HG03565 (cell line): ENCODE results near the gene IMMP2L.
A peak's percentile ranks its signal among the peaks of the same experiment; 100 is the strongest.
"Not testable (repeated sequence)": the region's sequence is repeated elsewhere in the genome, so short reads cannot be mapped to it uniquely, and the experiment has no call there.

Experiments
- ATAC-seq: cut with Tn5 transposase; IDR thresholded peaks from one replicate; pipeline ENCODE4 v1.9.1; 2021; ENCODE audit warnings: mild to moderate bottlenecking, moderate library complexity; ENCODE audit not compliant: unreplicated experiment

Gene IMMP2L

DNA sequence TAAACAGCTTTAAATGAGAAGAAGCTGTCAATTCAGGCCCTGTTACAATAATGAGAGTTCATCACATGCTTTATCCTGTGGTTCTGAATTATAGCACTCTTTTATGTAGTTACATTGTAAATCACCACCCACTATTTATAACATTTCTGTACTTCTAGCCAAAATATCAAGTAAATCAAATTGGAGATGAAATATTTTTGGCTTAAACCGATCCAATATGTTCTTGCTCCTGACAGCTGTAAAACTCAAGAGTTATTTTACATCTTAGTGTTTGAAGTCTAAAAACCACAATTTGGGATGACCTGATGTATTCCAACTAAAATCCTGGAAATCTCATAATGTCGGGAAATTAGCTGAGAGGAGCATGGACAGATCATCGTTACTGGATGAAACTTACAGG, 842.6 kb downstream of the IMMP2L start:
- ATAC-seq: no peak

DNA sequence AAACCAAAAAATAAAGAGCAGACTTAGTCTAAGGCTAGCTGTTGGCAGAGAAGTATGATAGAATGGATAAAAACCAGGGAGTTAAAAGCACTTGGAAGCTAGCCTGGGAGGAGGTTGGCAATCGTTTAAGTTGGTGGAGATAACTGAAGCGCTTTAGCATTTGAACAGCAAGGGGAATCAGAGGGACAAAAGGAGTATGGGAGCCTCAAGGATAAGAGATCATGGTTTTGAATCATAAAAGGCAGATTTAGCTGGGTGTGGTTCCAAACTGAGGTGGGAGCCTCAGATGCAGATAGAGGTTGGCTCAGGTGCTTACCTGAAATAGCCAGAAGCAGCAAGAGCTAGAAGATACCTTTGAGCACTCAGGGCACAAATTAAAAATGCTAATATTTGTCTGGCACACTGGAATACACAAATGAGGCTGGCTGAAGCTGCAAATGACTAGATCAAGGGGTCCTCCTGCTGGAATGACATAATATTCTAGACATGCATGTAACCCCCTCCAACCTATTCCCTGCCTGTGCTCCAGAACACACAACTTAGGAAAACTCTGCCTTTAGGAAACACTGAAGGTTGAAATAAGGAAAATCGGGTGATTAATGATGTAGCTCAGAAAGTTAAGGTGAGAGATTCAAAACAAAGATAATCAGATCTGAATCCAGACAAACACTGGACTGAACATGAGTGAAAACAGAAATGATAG, 843.6 kb downstream of the IMMP2L start:
- no peak for ATAC-seq

DNA sequence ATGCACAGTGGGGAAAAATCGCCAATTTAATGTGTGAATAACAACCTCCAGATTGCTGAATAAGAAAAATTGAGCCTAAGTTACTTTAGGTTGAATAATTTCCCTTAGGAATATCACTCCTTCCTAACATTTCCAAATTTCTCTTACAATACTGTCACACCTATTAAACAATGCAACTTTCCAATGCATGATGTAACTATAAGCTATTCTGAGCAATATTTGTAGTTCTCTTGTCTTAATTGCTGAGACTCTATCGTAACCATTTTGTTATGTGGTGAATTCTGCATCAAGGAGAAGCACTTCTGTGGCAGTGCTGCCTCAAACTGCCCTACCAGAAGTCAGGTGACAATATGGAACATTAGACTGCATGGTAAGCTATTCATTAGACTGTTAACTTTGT, 858.1 kb downstream of the IMMP2L start:
- ATAC-seq: no peak

DNA sequence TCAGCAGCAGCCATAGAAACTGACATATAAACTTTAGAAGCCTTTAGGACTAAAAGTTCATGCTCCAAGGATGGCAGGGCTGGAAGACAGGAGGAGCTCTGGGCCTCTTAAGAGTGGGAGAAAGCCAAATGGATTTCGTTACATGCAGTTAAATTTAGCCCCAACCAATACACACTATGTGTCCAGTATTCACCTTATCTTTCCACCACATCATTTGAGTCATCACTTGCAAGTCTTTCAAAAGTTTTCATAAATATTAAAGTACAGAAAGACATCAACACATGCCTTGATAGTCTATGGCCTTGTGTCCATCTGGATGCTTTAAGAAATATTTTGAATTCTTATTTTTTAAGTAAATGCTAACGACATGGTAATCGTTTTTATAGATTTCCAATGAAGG, 863.7 kb downstream of the IMMP2L start:
- no peak for ATAC-seq

DNA sequence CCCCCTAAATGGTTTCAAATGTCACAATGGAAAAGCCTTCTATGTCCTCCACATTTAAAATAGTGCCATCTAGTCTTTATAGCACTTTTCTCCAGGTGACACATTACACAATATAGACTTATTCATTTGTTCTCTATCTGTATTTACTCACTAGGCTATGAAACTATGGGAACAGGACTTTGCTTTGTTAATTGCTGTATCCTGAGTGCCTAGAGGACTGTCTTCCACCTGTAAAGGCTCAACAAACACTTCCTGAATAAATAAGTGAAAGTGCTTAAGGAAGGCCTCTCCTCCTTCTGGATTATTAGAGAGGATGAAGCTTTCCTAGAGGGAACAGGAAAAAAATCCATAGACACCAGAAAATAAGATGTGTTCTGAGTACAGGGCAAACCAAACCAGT, 868.9 kb downstream of the IMMP2L start:
- ATAC-seq: no peak

DNA sequence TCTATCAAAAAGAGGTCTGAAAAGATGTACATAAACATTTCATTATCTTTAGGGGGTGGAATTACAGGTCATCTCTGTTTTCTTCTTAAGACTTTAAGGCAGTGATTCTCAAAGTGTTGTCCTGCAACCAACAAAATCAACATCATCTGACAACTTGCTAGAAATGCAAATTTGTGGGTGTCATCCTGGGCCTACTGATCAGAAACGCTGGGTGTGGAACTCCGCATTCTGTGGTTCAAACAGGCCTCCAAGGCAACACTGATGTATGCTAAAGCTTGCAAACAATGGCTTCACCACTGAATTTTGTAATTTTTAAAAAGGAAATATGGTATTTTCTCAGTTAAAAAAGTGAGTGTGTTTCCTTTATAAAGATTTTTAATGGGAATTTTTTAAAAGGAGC, 873.4 kb downstream of the IMMP2L start:
- ATAC-seq: no peak

DNA sequence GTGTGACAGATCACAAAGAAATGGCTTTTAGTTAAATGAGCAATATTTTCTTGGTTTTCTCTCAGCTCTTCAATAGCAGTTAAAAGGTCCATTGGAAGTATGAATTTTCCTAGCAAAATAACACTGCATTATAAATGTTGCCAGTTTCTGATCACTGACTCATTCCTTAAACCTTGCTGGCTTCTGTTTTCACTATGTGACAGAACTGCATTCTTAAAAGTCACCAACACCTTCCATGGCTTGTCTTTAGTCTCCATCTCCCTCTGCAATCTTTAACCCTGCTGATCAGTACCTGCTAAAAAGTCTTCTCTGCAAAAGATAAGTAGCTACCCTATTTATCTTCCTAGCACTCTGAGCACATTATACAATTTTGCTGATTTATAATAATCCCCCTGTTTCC, 876.4 kb downstream of the IMMP2L start:
- ATAC-seq: no peak

DNA sequence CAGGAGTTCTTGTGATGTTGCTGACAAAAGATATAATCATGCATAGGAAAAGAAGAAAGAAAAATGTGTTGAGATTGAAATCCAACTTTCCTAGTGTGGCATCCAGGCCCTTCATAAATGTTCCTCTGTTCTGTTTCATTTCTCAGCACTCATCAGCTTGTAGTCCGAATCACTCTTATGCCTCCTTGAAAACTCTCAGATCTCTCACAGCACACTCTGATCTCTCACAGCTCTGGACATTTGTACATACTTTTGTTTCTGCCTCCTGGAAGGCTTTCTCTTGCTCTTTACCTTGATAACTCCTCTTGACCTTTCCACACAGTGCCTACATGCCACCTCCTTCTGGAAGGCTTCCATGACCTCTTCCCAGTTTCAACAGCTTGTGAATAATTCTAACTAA, 880.4 kb downstream of the IMMP2L start:
- no peak for ATAC-seq

DNA sequence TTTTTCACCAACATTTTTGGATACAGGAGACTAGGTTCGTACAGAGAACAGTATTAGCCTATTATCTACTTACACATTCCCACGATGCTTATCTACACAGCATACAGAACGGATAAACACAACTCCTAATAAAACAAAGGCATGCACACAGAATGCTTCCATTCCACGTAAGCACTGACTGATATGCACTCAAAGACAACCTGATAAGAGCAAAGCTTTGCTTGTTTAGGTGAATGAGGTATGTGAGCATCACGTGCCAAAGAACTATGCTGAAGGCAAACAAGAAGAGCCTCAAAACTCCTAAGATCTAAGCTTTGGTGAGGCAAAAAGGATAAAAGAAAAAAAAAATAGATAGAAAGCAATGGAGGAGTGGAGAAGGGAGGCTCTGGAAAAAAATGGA, 884.9 kb downstream of the IMMP2L start:
- no peak for ATAC-seq

DNA sequence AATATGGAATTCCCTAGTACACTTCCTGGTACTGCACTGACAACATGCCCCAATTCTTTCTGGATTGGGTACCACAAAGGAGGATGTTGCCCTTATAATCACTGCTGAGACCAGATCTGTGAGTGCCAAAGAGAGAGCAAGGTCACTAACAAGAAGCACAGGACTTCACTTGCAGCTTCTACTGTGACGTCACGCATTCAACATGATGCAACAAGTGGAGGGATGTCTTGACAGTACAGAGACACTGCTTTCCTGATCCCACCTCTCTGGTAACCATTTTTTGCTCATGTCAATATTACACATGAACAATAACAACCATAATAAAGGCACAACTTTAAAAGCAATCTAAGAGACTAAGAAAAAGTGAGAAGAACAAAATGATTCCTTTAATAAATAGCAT, 885.5 kb downstream of the IMMP2L start:
- no peak for ATAC-seq

DNA sequence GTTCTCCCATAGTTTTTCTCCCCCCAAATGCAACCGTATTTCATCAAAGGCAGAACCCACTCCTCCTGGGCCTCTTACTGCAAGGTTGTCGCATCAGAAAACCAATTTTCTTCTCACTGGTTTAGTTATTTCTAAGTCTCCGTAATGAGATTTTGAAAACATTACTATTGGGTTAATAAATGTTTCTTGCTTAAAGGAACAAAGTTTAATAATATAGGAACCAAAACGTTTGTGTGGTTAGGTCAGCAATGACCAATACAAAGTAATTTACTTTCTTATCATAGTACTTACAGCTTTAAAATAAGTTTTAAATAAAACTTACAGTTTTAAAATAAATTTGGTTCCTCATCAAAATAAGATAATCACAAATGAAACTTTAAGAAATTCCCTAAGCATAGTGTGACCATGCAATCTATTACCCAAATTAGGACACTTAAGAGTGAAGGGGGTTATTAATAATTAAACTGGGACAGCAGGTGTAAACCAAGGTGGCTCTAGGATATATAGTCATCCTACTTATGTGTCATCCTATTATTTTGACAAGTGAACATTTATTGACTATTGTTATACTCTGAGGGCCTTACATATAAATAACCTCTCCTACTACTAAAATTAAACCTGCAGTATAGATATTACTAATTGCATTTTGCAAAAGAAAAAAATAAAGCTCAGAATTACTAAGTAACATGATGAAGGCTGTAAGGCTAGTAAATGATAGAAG, 886.7 kb downstream of the IMMP2L start:
- no peak for ATAC-seq

DNA sequence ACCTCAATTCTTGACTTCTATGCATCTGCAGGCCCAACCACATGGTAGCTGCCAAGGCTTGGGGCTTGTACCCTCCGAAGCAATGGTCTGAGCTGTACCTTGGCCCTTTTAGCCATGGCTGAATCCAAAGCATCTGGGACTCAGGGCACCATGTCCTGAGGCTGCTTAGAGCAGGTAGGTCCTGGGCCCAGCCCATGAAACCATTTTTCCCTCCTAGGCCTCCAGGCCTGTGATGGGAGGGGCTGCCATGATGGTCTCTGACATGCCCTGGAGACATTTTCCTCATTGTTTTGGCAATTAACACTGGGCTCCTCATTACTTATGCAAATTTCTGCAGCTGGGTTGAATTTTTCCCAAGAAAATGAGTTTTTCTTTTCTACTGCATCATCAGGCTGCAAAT, 889.1 kb downstream of the IMMP2L start:
- ATAC-seq: no peak

DNA sequence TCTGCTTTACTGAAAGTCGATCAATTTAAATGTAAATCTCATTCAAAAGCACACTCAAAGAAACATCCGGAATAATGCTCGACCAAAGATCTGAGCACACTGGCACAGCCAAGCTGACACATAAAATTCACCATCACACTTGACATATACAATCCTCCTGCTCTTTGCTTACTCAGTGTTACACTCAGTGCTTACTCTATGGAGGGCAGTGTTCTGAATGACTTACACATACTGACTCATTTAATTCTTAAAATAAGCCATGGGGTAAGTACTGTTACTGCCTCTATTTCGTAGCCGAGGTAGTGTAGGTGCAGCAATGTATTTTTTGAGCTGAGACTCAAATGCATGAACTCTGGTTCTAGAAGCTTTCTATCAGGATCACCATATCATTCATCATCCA, 892.9 kb downstream of the IMMP2L start:
- no peak for ATAC-seq

DNA sequence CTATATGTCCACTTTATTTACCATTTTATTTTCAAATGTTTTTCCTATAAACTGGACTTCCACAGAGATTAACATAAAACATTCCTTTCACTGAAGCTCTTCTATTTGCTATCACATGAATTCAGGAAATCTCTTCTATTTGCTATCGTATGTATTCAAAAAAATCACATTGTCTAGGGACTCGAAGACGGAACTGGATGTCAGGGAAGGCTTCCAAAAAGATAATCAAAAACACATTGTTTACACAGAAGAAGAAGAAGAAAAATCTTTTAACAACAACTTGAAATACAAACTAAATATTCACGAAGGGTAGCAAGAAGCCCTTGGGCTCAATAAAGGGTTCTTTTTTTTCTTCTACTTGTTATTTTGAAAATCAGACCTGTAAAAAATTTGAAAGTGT, 897.5 kb downstream of the IMMP2L start:
- no peak for ATAC-seq

DNA sequence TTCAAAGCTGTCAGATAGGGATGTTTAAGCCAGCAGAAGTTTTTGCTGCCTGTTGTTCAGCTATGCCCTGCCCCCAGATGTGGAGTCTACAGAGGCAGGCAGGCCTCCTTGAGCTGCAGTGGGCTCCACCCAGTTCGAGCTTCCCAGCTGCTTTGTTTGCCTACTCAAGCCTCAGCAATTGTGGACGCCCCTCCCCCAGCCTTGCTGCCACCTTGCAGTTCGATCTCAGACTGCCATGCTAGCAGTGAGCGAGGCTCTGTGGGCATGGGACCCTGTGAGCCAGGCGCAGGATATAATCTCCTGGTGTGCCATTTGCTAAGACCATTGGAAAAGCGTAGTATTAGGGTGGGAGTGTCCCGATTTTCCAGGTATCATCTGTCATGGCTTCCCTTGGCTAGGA, 901.7 kb downstream of the IMMP2L start:
- not testable (repeated sequence) for ATAC-seq

DNA sequence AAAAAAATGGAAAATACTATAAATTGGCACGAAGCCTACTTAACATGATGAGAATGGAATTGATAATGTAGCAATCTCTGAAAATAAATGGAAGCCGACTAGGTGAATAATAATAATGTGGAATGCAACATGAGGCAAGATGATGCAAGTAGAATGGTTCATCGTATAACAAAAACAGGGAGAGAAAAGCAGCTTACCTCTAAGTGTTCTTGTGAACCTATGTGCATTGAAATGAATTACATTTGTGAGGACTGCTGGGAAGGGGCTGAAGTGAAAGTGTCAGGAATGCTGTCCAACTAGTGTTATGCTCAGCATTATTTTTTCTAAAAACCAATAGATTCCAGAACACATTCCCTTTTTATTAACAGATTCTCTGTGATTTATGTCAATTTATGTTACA, 912.0 kb downstream of the IMMP2L start:
- ATAC-seq: no peak

DNA sequence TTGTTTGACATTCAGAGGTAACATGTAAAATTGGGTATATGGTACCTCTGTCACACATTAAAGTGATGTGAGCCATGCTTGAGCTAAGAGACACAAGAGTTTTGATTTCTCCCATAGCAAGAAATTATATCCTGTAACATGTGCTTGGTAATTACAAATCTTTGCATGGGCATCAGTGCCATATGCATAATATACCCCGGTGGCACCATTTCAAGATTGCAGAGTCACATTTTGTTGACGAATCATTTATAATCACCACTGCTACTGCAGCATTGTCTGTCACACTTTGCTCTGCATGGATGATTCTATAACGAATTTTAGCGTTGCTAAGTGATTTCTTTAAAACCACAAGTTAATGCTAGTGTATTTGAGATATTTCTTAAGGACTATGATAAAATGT, 915.0 kb downstream of the IMMP2L start:
- ATAC-seq: no peak

DNA sequence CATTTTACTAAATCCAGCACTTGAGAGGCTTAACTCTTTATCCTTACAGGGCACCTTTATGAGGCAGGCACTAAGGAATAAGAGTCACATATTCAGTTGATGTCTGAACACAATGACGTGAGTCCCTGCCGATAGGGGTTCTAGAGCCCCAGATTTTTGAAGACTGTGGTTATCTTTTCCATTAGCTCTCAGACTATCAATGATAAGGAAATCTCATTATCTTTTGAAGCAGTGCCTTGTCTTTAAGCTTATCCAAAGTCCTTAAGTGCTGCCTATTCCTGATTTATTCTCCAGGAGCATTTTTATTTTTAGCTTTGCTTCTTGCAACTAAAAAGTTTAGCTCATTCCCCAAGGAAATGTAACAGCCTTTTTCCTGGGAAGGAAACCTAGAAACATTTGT, 915.5 kb downstream of the IMMP2L start:
- no peak for ATAC-seq

DNA sequence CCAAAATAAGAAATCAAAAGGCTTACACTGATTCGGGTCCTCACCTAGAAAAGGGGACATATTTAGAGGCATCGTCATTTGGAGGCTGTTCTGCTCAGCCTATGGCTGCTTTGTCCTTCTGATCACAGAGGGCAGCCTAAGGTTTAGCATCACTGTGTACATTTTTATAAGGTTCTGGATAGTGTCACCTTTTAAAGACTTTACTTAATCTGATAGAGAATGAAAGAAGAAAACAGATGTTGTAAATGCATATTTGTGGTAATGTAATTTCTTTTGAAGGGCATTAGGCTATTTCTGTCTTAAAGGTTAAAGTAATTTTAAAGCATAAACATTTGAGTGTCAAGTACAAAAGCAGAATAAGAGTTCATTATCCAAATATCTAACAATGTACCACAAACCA, 916.7 kb downstream of the IMMP2L start:
- no peak for ATAC-seq

DNA sequence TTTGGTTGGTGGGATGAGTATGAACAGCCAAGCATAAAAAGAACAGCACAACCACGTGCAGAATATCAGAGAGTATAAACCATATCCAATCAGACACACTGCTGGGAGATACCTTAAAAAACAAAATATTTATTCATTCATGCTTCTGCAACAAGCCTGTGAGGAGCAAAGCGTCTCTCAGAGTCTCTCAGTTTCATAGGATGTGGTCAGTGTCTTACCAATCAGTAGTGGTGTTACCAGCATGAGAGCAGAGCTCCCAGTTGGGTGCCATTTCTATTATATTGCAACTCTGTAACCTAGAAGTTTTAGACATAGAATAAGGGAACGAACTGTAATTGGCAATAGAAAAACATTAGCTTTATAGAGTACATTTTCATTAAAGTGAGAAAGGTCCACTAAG, 917.2 kb downstream of the IMMP2L start:
- peak; percentile 52 for ATAC-seq

DNA sequence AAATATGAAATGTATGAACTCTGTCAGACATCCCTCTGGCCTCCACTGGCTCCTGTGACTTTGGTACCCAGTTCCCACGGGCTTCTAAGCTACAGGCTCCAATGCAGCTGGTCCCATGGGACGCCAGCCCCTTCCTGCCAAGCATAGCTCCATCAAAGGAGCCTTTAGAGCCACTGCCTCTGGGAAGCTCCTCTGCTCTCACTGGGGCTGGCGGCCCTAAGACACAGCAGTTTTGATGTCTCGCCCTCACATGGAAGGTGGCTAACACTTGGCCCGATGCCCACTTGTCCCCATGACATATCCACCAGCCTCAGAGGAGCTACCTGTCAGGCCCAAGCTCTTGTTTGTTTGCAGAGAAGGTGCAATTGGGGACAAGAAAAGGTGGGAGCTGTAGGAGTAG, 925.0 kb downstream of the IMMP2L start:
- ATAC-seq: no peak

DNA sequence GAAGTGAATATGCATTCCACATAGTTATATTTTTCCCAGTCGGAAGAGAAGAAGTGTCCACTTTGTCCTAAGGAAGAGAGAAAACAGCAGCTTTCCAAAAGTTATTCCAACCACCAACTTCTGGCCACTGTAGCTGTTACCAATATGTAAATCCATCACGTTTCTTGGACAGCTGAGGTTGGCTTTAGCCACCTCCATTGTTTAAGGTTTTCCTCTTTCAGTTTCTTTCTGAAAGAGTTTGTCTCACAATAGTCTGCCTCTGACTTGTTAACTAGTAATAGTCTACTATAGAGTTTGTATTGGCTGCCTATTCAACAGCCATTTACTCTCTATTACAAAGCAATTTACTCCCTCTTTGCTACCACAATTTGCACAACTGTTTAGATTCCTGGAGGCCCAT, 929.0 kb downstream of the IMMP2L start:
- ATAC-seq: no peak

DNA sequence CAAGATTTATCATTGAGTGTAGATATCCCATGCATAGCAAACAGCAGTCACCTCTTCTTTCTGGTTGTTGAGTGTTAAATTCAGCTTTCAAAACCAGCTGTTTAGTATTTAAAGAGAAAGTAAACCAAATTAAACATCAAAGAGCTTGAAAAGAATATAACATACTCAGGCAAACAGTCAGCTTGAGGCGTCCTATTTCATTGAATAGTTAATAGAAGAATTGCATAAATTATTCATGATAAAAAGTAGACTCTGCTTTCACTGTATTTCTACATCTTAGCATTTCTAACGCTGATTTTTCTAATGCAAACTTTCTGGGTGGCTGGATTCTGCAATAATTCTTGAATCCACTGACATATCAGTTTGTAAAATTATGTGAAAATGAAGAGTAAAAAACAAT, 935.9 kb downstream of the IMMP2L start:
- no peak for ATAC-seq
